Measurements from ENCODE around the gene SPATA25.

SPATA25 gene

GRCh38 chr20:45863543-45864470 lies 23.6 kb downstream of the SPATA25 start:
- DNase-seq: no peak

GRCh38 chr20:45861221-45862075 lies 26.0 kb downstream of the SPATA25 start:
- no peak for DNase-seq

- no peak for DNase-seq
Measured at GRCh38 chr20:45860560-45861220, 26.7 kb downstream of the SPATA25 start.

GRCh38 chr20:45859916-45860315 lies 27.5 kb downstream of the SPATA25 start:
- no peak for DNase-seq

- peak; percentile 65 for DNase-seq
Measured at GRCh38 chr20:45857882-45858216, 29.6 kb downstream of the SPATA25 start.

GRCh38 chr20:45857114-45857881 lies 30.1 kb downstream of the SPATA25 start, which contains the start of the genes ACOT8 and ZSWIM3:
Gene ACOT8 (minus strand): TSS chr20:45857392. CDS start chr20:45857315, 77 bp downstream.
Gene ZSWIM3 (plus strand): TSS chr20:45857614. CDS start chr20:45857826, 212 bp downstream.
- DNase-seq: peak; percentile 94

GRCh38 chr20:45853484-45853883 lies 33.9 kb downstream of the SPATA25 start:
- no peak for DNase-seq

DNA sequence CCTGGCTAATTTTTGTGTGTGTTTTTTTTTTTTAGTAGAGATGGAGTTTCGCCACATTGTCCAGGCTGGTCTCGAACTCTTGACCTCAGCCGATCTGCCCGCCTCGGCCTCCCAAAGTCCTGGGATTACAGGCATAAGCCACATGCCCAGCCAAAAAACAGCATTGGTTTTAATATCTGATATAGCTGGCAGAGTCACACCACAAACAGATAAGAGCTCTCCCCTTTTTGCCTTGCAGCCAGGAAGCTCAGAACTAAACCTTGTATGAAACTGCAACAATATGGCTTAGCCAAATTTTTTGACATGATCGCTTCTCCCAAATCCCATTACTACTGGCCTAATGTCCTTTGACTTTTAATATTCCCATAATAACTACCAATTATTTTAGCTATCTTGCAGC lies 35.1 kb downstream of the SPATA25 start:
- no peak for DNase-seq

GRCh38 chr20:45851501-45851900 lies 35.9 kb downstream of the SPATA25 start:
- DNase-seq: no peak

DNA sequence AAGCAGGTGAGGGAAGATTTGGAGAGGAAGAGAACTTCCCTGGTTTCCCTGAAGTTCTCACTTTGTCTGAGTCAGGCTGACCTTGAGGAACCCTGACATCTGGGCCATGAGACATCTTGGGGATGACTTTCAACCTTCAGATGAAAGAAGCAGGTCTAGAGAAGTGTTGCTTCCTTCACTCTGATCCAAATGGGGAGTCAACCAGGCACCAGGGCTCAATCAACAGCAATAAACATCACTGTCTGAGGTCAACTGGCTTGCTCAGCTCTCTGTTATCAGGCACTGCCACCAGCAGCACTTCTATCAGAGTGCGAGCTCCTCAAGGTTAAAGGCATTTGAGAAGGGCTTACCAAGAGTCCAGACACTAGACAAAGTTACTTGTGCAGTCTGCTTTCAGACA lies 36.5 kb downstream of the SPATA25 start:
- no peak for DNase-seq

DNA sequence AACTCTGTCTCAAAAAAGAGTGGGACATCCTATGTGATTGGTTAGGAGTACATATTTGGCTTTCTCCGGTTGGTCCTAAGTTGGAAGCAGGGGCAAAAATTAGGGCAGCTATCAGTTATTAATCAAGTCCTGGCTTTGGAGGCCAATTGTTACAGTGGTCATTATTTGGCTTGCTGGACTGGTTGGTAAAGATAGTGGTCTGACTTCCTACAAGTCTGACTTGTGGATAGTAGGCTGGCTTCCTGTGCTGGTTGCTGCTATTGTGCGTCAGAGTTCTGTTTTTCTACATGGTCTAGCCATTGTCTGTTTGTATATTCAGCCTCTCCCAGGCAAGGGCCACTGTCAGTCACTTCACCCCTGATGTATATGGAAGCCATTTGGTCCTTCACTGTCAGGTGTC lies 37.2 kb downstream of the SPATA25 start:
- DNase-seq: no peak

DNA sequence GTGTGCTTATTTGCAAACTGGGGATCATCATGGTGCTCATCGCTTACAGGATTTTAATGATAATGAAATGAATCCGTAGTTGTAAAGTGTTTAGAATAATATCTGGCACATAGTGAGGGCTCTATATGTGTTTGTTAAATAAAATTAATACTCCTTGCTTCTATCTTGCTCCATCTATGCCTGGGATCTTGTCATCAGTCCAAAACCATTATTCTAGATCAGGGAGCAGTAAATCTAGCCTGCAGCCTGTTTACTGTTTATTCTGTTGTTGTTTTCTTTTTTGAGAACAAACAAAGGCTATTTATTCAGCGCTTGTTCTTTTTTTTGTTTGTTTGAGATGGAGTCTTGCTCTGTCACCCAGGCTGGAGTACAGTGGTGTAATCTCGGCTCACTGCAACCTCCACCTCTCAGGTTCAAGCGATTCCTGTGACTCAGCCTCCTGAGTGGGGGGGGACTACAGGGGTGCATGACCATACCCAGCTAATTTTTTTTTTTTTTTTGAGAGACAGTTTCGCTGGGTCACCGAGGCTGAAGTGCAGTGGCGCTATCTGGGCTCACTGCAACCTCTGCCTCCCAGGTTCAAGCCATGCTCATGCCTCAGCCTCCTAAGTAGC lies 38.3 kb downstream of the SPATA25 start:
- no peak for DNase-seq

- no peak for DNase-seq
Measured at GRCh38 chr20:45848421-45848820, 39.0 kb downstream of the SPATA25 start.

- DNase-seq: no peak
Measured at GRCh38 chr20:45845452-45845851, 42.0 kb downstream of the SPATA25 start.

DNA sequence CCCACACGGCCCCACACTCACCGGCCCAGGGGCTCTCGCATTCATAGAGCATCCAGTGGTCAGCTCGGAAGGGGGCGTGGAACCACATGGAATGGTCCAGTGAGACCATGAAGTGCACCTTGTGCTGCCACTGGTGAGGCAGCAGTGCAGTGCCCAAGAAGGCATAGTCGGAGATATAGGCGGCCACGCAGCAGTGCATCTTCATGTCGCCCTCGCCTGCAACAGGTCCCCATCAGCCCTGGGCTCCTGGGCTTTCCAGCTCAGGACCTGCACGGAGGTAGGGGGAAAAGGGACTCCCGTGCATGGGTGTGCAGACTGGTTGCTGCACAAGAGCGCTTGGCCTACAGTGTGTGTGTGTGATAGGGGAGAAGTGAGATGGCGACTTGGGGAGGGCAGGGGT lies 43.9 kb downstream of the SPATA25 start:
- no peak for DNase-seq

- DNase-seq: no peak
Measured at GRCh38 chr20:45842169-45842812, 45.1 kb downstream of the SPATA25 start.

DNA sequence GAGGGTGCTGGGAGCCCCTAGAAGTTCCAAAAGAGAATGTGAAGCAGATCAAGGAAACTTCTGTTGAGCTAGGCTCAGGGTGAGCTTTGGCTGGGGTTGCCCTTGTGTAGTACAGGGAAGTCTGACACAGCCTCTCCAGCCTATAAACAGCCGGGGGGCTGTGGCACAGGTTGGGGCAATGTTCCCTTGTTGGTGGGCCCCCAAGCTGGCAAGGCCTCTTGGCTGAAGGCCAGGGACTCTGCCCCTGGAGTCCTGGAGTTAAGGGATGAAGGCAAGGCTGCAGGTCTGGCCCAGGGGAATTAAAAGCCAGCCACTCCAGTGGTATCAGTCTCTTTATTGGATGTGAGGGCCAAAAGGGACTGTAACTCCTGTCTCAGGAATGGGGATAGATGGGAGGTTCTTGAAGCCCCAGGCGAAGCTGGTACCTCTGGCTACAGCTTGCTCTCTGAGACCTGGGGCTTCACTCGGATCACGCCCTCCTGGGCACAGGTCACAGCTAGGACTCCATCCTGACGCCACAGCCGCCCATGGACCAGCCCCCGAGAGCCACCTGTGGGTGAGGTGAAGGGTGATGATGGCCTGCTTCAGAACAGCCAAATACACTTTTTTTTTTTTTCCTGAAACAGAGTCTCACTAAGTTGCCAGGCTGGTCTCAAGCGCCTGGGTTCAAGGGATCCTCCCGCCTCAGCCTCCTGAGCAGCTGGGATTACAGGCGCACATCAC lies 45.9 kb downstream of the SPATA25 start:
- no peak for DNase-seq

DNA sequence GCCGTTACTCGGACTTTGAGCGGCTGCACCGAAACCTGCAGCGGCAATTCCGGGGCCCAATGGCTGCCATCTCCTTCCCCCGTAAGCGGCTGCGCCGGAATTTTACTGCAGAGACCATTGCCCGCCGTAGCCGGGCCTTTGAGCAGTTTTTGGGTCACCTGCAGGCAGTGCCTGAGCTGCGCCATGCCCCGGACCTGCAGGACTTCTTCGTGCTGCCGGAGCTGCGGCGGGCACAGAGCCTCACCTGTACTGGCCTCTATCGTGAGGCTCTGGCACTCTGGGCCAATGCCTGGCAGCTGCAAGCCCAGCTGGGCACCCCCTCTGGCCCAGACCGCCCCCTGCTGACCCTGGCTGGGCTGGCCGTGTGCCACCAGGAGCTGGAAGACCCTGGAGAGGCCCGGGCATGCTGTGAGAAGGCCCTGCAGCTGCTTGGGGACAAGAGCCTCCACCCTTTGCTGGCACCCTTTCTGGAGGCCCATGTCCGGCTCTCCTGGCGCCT lies 46.7 kb downstream of the SPATA25 start:
- DNase-seq: no peak

GRCh38 chr20:45836841-45837240 lies 50.6 kb downstream of the SPATA25 start:
- no peak for DNase-seq
